ENCODE data around the gene IFITM10. TPM values are rescaled to one million over a fixed set of nuclear protein-coding genes. Genes with fewer than 3 reads are reported as not detected.

Gene IFITM10
- total and polyA plus RNA-seq, 9 of the 15 experiments (the other 6 are each of a cell fraction or from before 2014, with no cell fraction given): 0.08 to 0.13 (median 0.09) TPM; not detected in 6

DNA sequence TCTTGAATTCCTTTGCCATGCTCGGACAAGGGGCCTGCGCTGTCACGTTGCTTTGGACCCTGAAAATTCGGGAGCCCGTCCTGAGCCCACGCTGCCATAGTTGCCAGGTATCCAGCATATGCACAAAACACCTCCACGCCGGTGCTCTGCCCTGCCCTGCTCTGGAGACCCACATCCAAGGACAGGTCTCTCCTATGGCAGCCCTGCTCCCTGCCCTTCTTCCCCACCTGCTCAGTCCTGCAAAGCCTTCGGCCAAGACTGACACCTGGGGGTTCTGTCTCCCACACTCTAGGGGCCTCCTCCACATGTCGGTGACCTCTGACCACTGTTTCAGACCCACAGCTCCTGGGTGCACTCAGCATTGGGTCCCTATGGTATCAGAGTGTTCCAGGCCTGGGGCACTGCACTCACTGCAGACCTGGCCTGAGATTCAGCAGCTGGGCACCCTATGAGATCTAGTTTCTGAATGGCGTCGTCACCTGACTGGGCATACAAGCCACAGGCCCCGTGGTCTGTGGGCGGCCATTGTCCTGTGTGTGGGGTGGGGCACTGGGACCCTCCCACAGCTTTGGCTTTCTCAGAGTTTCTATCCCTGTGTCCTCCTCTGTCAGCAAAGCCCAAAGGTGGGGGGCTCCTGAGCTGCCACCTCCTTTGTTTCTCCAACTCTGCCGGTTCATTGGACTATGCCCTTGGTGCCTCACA lies 55.4 kb downstream of the IFITM10 start:
- Histone ChIP-seq H3K4me2 (ENCODE audit: insufficient read depth, low read length) (no peak overlapping the region), H3K36me3 (ENCODE audit: control insufficient read depth, insufficient read depth, low read length) (no peaks in the 10 kb centered on the region), H3K9ac (ENCODE audit: insufficient read depth in 1 of 2, low read depth in 2 of 2, low read length in 2 of 2) (no peak overlapping the region), H4K20me1 (replicated peaks; ENCODE audit: control insufficient read depth, insufficient read depth, low read length) (peaks cover 5% of the 10 kb centered on the region; the same call in 1 of the 2 replicates), H3K4me3 (no peak overlapping the region), H3K27me3 (ENCODE audit: control insufficient read depth in 2 of 2, insufficient read depth in 2 of 2, low read length in 2 of 2) (peaks cover 7 to 63% of the 10 kb centered on the region in 2 experiments; a peak in 3 of 5 replicates), H3K27ac (ENCODE audit: extremely low read depth, low read depth, low read length) (no peak overlapping the region), H3K9me1 (ENCODE audit: control insufficient read depth, insufficient read depth, low read length) (no peaks in the 10 kb centered on the region), H3K4me1 (replicated peaks in 1 of 2; ENCODE audit: control insufficient read depth in 2 of 2, insufficient read depth in 2 of 2, low read length in 2 of 2) (peaks cover 0 to 16% of the 10 kb centered on the region in 2 experiments; a peak in 2 of 5 replicates), H3K79me2 (ENCODE audit: control insufficient read depth, insufficient read depth, low read length) (no peaks in the 10 kb centered on the region), H2AFZ (ENCODE audit: low read depth, low read length) (no peak overlapping the region), H3K9me3 (replicated peaks; ENCODE audit: control insufficient read depth, insufficient read depth, low read depth, low read length) (no peaks in the 10 kb centered on the region)
- intact Hi-C loops (cut with micrococcal nuclease): loop anchor here (1.0 to 5.0 kb wide), 3 partner anchors 43 to 182 kb away; no protein-coding TSS in a partner anchor
- no peak for FAIRE-seq
- in situ Hi-C loops (cut with MboI): loop anchor here (5.0 to 25.0 kb wide), 4 partner anchors 38 to 460 kb away; no protein-coding TSS in a partner anchor
- no peak for ATAC-seq
- WGBS (ENCODE audit: insufficient coverage, low coverage, missing lambda C conversion rate): 9% methylated on average over 13 of the region's 15 CpGs
- ChIA-PET POLR2A (interaction anchor here (0.9 kb wide), 1 partner anchor 136 kb away, joined by 6 read pairs; no protein-coding TSS in a partner anchor), CTCF (ENCODE audit: low intra/inter-chr PET ratio) (interaction anchor here (0.6 to 3.4 kb wide), 6 partner anchors 130 to 307 kb away, joined by 3 to 77 read pairs (median 18); partner anchors contain the start of gene SYT8)
- BruUV-seq (replicated peaks): no TSS peak
- no peak for DNase-seq (ENCODE audit: extremely low read depth in 1 of 4, low spot score in 3 of 4)
- TF ChIP-seq MXI1 (IDR thresholded peaks at IDR 0.05; ENCODE audit: low read depth, low read length) (no peak), STAT5B (CRISPR knock-in tag; IDR thresholded peaks at IDR 0.05) (no peak), GABPB2 (CRISPR knock-in tag; conservative IDR thresholded peaks at IDR 0.05) (no peak), ZNF589 (CRISPR knock-in tag; IDR thresholded peaks at IDR 0.05; ENCODE audit: low read depth) (no peak), ZNF76 (CRISPR knock-in tag; IDR thresholded peaks at IDR 0.05; ENCODE audit: borderline replicate concordance) (no peak), FOXP1 (CRISPR knock-in tag; IDR thresholded peaks at IDR 0.05) (no peak), RFX7 (CRISPR knock-in tag; IDR thresholded peaks at IDR 0.05) (no peak), RCOR1 (IDR thresholded peaks at IDR 0.05; ENCODE audit: borderline replicate concordance in 1 of 2, low read depth in 2 of 2, low read length in 2 of 2) (no peak), RBM17 (IDR thresholded peaks at IDR 0.05; ENCODE audit: borderline replicate concordance, low read depth, low read length) (no peak), NCOA1 (IDR thresholded peaks at IDR 0.05; ENCODE audit: low read depth) (no peak)
- TF ChIP-seq, protein P1, sequence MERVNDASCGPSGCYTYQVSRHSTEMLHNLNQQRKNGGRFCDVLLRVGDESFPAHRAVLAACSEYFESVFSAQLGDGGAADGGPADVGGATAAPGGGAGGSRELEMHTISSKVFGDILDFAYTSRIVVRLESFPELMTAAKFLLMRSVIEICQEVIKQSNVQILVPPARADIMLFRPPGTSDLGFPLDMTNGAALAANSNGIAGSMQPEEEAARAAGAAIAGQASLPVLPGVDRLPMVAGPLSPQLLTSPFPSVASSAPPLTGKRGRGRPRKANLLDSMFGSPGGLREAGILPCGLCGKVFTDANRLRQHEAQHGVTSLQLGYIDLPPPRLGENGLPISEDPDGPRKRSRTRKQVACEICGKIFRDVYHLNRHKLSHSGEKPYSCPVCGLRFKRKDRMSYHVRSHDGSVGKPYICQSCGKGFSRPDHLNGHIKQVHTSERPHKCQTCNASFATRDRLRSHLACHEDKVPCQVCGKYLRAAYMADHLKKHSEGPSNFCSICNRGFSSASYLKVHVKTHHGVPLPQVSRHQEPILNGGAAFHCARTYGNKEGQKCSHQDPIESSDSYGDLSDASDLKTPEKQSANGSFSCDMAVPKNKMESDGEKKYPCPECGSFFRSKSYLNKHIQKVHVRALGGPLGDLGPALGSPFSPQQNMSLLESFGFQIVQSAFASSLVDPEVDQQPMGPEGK (CRISPR knock-in tag; IDR thresholded peaks at IDR 0.05; ENCODE audit: borderline replicate concordance): no peak
- TF ChIP-seq, protein P2, sequence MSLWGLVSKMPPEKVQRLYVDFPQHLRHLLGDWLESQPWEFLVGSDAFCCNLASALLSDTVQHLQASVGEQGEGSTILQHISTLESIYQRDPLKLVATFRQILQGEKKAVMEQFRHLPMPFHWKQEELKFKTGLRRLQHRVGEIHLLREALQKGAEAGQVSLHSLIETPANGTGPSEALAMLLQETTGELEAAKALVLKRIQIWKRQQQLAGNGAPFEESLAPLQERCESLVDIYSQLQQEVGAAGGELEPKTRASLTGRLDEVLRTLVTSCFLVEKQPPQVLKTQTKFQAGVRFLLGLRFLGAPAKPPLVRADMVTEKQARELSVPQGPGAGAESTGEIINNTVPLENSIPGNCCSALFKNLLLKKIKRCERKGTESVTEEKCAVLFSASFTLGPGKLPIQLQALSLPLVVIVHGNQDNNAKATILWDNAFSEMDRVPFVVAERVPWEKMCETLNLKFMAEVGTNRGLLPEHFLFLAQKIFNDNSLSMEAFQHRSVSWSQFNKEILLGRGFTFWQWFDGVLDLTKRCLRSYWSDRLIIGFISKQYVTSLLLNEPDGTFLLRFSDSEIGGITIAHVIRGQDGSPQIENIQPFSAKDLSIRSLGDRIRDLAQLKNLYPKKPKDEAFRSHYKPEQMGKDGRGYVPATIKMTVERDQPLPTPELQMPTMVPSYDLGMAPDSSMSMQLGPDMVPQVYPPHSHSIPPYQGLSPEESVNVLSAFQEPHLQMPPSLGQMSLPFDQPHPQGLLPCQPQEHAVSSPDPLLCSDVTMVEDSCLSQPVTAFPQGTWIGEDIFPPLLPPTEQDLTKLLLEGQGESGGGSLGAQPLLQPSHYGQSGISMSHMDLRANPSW (CRISPR knock-in tag; IDR thresholded peaks at IDR 0.05): no peak
- TF ChIP-seq, protein P3, sequence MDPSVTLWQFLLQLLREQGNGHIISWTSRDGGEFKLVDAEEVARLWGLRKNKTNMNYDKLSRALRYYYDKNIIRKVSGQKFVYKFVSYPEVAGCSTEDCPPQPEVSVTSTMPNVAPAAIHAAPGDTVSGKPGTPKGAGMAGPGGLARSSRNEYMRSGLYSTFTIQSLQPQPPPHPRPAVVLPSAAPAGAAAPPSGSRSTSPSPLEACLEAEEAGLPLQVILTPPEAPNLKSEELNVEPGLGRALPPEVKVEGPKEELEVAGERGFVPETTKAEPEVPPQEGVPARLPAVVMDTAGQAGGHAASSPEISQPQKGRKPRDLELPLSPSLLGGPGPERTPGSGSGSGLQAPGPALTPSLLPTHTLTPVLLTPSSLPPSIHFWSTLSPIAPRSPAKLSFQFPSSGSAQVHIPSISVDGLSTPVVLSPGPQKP (CRISPR knock-in tag; IDR thresholded peaks at IDR 0.05): no peak
- TF ChIP-seq, protein P4, sequence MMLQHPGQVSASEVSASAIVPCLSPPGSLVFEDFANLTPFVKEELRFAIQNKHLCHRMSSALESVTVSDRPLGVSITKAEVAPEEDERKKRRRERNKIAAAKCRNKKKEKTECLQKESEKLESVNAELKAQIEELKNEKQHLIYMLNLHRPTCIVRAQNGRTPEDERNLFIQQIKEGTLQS (IDR thresholded peaks at IDR 0.05): no peak
- TF ChIP-seq, protein P4 (CRISPR knock-in tag; conservative IDR thresholded peaks at IDR 0.05): no peak

All from K562 (cell line).